Activated CD4-positive, alpha-beta T cell treated with anti-CD3 and anti-CD28 coated beads for 48 hours (primary cell): ENCODE results near the gene ATP7B.
"Not testable (repeated sequence)": the region's sequence is repeated elsewhere in the genome, so short reads cannot be mapped to it uniquely, and the experiment has no call there.

Experiments used
- DNase-seq: peaks from one replicate; pipeline ENCODE4 v3.0.0-alpha.2; 2020

The ATP7B gene

GRCh38 chr13:51920267-51920666 lies 91.0 kb downstream of the ATP7B start:
- no peak for DNase-seq

- DNase-seq = no peak
These were observed 91.7 kb downstream of the ATP7B start for GRCh38 chr13:51919531-51919930.

- no peak for DNase-seq
These were observed 94.3 kb downstream of the ATP7B start for GRCh38 chr13:51916962-51917361.

- DNase-seq = no peak
These were observed 95.0 kb downstream of the ATP7B start for GRCh38 chr13:51916051-51916818.

GRCh38 chr13:51914137-51914493 lies 97.1 kb downstream of the ATP7B start:
- no peak for DNase-seq

- no peak for DNase-seq
These were observed 97.7 kb downstream of the ATP7B start for GRCh38 chr13:51913421-51914136.

- no peak for DNase-seq
These were observed 98.6 kb downstream of the ATP7B start for GRCh38 chr13:51912511-51913225.

- DNase-seq = no peak
These were observed 99.2 kb downstream of the ATP7B start for GRCh38 chr13:51912091-51912490.

- no peak for DNase-seq
These were observed 100.7 kb downstream of the ATP7B start for GRCh38 chr13:51910508-51910907.

GRCh38 chr13:51909265-51909664 lies 102.0 kb downstream of the ATP7B start:
- DNase-seq = not testable (repeated sequence)

GRCh38 chr13:51907040-51907732 lies 104.1 kb downstream of the ATP7B start:
- DNase-seq = no peak

- DNase-seq = no peak
These were observed 104.7 kb downstream of the ATP7B start for GRCh38 chr13:51906581-51906980.

GRCh38 chr13:51905787-51906186 lies 105.5 kb downstream of the ATP7B start:
- no peak for DNase-seq

GRCh38 chr13:51902776-51903175 lies 108.5 kb downstream of the ATP7B start:
- DNase-seq = no peak

- DNase-seq = no peak
These were observed 110.8 kb downstream of the ATP7B start for GRCh38 chr13:51900471-51900870.

- peak; percentile 56 for DNase-seq
These were observed 115.1 kb downstream of the ATP7B start for GRCh38 chr13:51895906-51896888.

GRCh38 chr13:51894239-51894638 lies 117.0 kb downstream of the ATP7B start:
- DNase-seq = no peak

- DNase-seq = no peak
These were observed 118.6 kb downstream of the ATP7B start for GRCh38 chr13:51892657-51893056.

- no peak for DNase-seq
These were observed 123.8 kb downstream of the ATP7B start for GRCh38 chr13:51887468-51887867.

- no peak for DNase-seq
These were observed 125.6 kb downstream of the ATP7B start for GRCh38 chr13:51885651-51886050.

- DNase-seq = no peak
These were observed 128.0 kb downstream of the ATP7B start for GRCh38 chr13:51883226-51883600.
